HG03060 (cell line): Measurements from ENCODE around the gene SLMAP.

Experiments
- ATAC-seq: cut with Tn5 transposase; IDR thresholded peaks from one replicate; pipeline ENCODE4 v1.9.1; 2021; ENCODE audit warnings: low read depth, moderate number of reproducible peaks; ENCODE audit not compliant: unreplicated experiment

SLMAP gene

DNA sequence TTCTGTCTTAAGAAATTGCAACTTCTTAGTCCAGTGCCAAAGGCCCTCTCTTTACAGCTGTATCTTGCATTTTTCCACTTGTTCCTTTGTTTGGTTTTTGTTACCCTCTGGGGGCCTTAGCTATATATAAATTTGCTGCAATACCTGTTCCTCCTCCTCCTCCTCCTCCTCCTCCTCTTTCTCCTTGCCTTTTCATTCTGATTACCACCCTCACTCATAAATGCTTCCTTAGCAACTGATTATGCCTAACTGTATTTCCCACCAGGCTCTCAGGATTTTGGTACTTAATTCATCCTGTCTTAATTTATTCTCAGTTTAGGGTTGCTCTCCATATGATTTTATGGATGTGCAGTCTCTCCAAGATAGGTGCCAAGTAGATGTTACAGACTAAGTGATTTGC lies 65.7 kb downstream of the SLMAP start:
- no peak for ATAC-seq

DNA sequence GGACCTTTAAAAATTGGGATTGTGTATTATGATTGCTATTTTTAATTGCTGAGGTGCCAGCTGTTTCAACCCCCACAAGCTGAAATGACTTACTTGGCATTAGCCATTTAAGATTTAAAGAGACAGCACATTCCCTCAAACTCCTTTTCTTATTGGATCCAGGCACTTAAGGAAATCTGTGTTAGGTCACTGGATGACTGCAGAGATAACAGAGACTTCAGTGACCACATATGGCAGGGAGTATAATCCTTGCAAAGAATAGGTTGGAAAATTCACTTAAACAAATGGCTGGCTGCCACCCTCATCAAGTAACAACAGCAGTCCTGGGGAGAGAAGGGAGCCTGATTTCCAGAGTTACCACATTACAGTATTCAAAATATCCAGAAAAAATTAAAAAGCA lies 66.6 kb downstream of the SLMAP start:
- ATAC-seq = no peak

- no peak for ATAC-seq
Observed at GRCh38 chr3:57825116-57825515, 69.0 kb downstream of the SLMAP start.

DNA sequence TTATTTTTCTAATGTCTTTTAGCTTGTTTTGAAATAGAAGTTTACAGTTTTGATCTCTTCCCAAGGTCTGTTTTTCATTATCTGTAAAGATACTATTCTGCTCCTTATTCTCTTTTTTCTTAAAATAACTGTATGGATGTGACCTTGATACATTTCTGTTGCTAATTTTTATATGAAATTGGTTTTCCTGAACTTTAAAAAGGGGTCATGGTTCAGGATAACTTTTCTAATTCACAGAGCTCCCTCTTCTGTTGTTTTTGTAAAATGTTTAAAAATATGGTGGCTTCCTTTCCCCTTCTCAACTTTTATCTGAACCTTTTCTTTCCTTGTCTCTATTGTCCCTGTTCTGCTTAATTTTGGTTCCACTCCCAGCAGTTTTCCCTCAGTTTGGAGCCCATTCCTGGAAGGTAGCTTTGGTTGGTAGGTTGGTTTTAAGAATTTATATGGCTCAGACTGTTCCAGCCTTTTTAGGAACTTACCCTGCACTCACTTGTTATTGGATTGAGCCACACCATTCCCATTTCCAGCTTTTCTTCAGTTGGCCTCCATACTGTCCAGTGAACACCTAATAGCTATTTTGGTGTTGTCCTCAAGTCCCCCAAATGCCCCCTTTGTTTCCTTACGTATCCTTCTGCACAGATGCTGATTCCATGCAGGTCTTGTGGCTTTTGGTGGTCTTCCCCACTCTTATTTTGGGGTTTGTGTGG lies 70.3 kb downstream of the SLMAP start:
- ATAC-seq = no peak

GRCh38 chr3:57826952-57827723 lies 71.0 kb downstream of the SLMAP start:
- ATAC-seq = no peak

GRCh38 chr3:57827757-57828156 lies 71.6 kb downstream of the SLMAP start:
- ATAC-seq = no peak

- no peak for ATAC-seq
Observed at GRCh38 chr3:57832486-57832885, 76.4 kb downstream of the SLMAP start.

DNA sequence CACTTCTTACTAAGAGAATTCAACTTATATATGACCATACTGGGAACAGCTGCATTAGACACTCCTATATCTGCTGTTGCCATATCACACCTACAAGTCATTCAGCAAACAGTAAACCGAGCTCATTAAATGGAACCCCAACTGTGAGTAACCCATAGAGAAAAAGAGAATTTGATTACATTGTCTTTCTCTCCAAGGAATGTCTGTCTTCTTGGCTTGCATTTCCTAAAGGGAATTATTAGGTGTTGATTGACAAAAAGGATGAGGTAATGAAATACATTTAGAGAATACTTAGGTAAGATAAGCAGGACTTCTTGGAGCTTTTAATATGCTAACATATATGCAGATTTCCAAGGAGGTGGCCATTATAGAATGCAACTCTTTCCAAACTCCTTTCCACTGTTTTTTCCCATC lies 76.8 kb downstream of the SLMAP start:
- no peak for ATAC-seq

DNA sequence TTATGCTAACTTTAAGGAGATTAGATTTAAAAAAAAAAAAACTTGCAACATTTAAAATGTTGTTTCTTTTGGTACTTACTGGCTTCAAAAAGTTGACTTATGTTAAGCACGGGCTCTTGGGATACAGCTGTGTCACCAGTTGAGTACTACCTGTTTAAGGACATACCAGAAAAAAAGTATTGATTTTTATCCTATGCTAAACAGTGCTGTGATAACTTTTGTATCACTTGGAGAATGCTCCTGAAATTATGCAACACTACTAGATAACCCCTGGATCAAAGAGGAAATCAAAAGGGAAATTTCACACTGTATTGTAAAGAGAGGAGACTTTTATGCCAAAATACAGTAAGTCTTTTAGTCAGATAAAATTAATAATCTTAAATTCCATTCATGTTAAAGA lies 77.7 kb downstream of the SLMAP start:
- no peak for ATAC-seq

GRCh38 chr3:57837686-57838085 lies 81.6 kb downstream of the SLMAP start:
- no peak for ATAC-seq

DNA sequence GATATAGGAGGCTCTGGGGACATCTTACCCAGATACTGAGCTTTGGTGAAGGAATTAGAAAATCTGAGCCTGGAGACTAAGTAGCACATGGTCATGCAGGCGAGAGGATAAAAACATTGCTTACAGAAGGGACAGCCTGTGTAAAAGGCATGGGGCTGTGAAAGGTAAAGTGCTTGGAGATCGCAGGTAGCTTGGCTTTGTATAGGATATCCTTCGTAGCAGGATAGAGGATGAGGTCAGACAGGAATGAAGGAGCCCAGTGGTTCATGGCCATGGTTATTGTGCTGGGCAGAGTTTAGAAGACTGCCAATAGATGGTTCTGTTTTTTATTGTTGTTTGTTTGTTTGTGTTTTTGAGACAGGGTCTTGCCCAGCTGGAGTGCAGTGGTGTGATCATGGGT lies 82.5 kb downstream of the SLMAP start:
- no peak for ATAC-seq

GRCh38 chr3:57840473-57840872 lies 84.4 kb downstream of the SLMAP start:
- ATAC-seq = no peak

- ATAC-seq = no peak
Observed at GRCh38 chr3:57841818-57842217, 85.7 kb downstream of the SLMAP start.

DNA sequence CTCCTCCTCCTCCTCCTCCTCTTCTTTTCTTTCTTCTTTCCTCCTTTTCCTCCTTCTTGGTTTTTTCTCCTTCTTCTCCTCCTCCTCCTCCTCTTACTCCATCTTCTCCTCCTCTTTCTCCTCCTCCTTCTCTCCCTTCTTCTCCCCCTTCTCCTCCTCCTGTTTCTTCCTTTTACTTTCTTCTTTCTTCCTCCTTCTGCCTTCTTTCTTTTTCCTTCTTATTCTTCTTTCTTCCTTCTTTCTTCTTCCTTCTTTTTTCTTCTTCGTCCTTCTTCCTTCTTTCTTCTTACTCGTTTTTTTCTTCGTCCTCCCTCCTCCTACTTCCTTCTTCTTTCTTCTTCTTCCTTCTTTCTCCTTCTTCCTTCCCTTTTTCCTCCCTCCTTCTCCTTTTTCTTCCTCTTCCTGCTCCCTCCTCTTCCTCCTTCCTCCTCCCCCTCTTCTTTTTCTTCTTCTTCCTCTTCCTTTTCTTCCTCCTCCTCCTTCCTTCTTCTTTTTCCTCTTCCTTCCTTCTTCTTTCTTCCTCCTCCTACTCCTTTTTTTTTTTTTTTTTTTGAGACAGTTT lies 92.1 kb downstream of the SLMAP start:
- ATAC-seq = no peak

GRCh38 chr3:57851304-57851703 lies 95.2 kb downstream of the SLMAP start:
- no peak for ATAC-seq

GRCh38 chr3:57852896-57853295 lies 96.8 kb downstream of the SLMAP start:
- no peak for ATAC-seq

GRCh38 chr3:57855281-57855680 lies 99.2 kb downstream of the SLMAP start:
- no peak for ATAC-seq

DNA sequence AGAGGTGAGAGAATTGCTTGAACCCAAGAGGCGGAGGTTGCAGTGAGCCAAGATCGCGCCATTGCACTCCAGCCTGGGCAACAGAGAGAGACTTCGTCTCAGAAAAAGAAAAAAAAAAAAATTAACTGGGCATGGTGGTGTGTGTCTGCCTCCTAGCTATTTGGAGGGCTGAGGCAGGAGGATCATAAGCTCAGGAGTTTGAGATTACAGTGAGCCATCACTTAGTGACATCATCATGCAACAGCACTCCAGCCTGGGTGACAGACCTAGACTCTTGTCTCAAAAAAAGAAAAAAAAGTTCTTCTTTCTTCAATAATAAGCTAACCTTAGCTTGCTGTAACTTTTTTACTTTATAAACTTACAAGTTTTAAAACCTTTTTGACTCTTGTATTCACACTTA lies 99.8 kb downstream of the SLMAP start:
- no peak for ATAC-seq

DNA sequence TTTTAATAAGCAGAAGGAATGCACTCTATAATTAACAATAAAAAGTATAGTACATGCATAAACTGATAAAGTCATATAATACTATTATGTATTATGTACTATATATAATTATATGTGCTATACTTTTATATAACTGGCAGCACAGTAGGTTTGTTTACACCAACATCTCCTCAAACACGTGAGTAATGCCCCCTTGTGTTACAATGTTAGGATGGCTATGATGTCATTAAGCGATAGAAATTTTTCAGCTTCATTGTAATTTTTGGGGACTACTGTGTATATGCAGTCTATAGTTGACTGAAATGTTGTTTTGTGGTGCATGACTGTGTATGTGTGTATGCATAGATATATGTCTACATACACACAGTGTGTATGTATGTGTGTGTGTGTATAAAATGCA lies 100.6 kb downstream of the SLMAP start:
- no peak for ATAC-seq

- ATAC-seq = no peak
Observed at GRCh38 chr3:57862894-57863293, 106.8 kb downstream of the SLMAP start.

DNA sequence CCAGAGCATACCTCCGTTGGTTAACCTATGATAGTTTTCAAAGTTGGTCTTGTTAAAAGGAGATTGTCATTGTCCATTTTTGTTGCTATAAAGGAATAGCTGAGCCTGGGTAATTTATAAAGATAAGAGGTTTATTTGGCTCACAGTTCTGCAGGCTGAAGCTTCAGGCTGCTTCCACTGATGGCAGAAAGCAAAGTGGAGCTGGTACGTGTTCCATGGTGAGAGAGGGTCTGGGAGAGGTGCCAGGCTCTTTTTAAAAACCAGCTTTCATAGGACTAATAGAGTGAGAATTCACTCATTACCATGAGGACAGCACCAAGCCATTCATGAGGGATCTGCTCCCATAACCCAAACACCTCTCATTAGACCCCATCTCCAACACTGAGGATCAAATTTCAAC lies 107.3 kb downstream of the SLMAP start:
- no peak for ATAC-seq

DNA sequence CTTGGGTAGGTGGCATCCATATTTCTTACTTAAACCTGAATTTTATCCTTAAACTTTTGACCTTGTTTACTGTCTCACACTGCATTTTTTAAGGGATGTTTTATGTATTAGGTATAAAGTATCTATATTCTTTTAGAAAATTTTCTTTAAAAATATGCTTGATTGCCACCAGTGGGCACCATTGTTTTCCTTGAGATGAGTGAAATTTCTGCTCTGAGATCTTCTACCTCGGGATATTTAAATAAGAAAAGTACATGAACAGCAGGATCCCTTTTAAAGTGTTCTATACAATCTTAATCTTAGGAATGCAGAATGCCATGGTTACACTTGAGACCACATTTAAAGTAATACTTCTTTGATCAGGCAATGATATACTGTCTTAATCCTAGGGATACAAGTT lies 108.7 kb downstream of the SLMAP start:
- no peak for ATAC-seq
